GM13976 (cell line): ENCODE results near the gene KCTD13.
"Not testable (repeated sequence)": the region's sequence is repeated elsewhere in the genome, so short reads cannot be mapped to it uniquely, and the experiment has no call there.

Experiments
- DNase-seq: peaks from one replicate; pipeline ENCODE4 v3.0.0; 2012; ENCODE audit warnings: low spot score
- CTCF ChIP-seq: IDR thresholded peaks from 2 replicates; pipeline ENCODE4 v1.5.1; 2012; ENCODE audit warnings: borderline replicate concordance, mild to moderate bottlenecking; ENCODE audit not compliant: insufficient read depth; ENCODE audit errors: extremely low read depth, missing control alignments, control extremely low read depth
- in situ Hi-C: fragments of 300-500 bp; cut with MboI; formaldehyde crosslinking; loops from one replicate; pipeline ENCODE4 v1.12.0; 2022; ENCODE audit warnings: low sequenced_read_pairs, mixed read lengths, inconsistent platforms; ENCODE audit not compliant: unreplicated experiment

The KCTD13 gene

GRCh38 chr16:29894352-29894751 lies 31.7 kb downstream of the KCTD13 start:
- in situ Hi-C loops, result no loop called here
- no peak for TF ChIP-seq CTCF

GRCh38 chr16:29893553-29893952 lies 32.5 kb downstream of the KCTD13 start:
- in situ Hi-C loops, result no loop called here
- TF ChIP-seq CTCF, result no peak
- DNase-seq, result no peak

More at GRCh38 chr16:29894352-29894751, 31.7 kb downstream of the KCTD13 start:
- DNase-seq, result no peak

GRCh38 chr16:29892458-29892813 lies 33.6 kb downstream of the KCTD13 start:
- in situ Hi-C loops, result no loop called here
- TF ChIP-seq CTCF, result no peak
- DNase-seq, result no peak

GRCh38 chr16:29891525-29892457 lies 34.2 kb downstream of the KCTD13 start:
- TF ChIP-seq CTCF, result no peak
- in situ Hi-C loops, result no loop called here
- no peak for DNase-seq

- DNase-seq, in situ Hi-C loops: not testable (repeated sequence)
These were observed 36.7 kb downstream of the KCTD13 start for GRCh38 chr16:29889372-29889771.

GRCh38 chr16:29883987-29884386 lies 42.0 kb downstream of the KCTD13 start:
- in situ Hi-C loops, result no loop called here
- TF ChIP-seq CTCF, result no peak
- no peak for DNase-seq

GRCh38 chr16:29881050-29881449 lies 45.0 kb downstream of the KCTD13 start:
- no peak for TF ChIP-seq CTCF

More at GRCh38 chr16:29881050-29881449, 45.0 kb downstream of the KCTD13 start:
- in situ Hi-C loops, result no loop called here
- DNase-seq, result no peak
